NCI-H524 treated with DMSO at 0.1 percent for 48 hours (cell line): ENCODE results near the gene CPD.
A peak's percentile ranks its signal among the peaks of the same experiment; 100 is the strongest.
"Not testable (repeated sequence)": the region's sequence is repeated elsewhere in the genome, so short reads cannot be mapped to it uniquely, and the experiment has no call there.

Experiments
- DNase-seq: peaks from one replicate; lab custom pipeline; 2025; lab: John Stamatoyannopoulos, UW

Gene CPD

GRCh38 chr17:30378825-30379302 lies at the start of gene CPD:
CPD (plus strand) TSS chr17:30378927; CDS start chr17:30378981, 54 bp downstream.
- DNase-seq: peak; percentile 67

- DNase-seq: no peak
Measured at GRCh38 chr17:30332057-30332542, 46.6 kb upstream of the CPD start.

GRCh38 chr17:30333503-30334360 lies 45.0 kb upstream of the CPD start, which contains the start of gene TMIGD1:
TMIGD1 (minus strand) TSS chr17:30334057; CDS start chr17:30332133, 1,924 bp downstream.
- DNase-seq: no peak

- DNase-seq: no peak
Measured at GRCh38 chr17:30334421-30334820, 44.3 kb upstream of the CPD start.

GRCh38 chr17:30336369-30337171 lies 42.2 kb upstream of the CPD start:
- DNase-seq: peak; percentile 88

GRCh38 chr17:30337393-30337999 lies 41.2 kb upstream of the CPD start:
- DNase-seq: no peak

GRCh38 chr17:30339086-30339485 lies 39.6 kb upstream of the CPD start:
- no peak for DNase-seq

GRCh38 chr17:30340801-30341356 lies 37.8 kb upstream of the CPD start:
- no peak for DNase-seq

- no peak for DNase-seq
Measured at GRCh38 chr17:30341703-30342249, 37.0 kb upstream of the CPD start.

GRCh38 chr17:30343244-30343643 lies 35.5 kb upstream of the CPD start:
- not testable (repeated sequence) for DNase-seq

- no peak for DNase-seq
Measured at GRCh38 chr17:30343796-30344195, 34.9 kb upstream of the CPD start.

- no peak for DNase-seq
Measured at GRCh38 chr17:30344283-30345088, 34.2 kb upstream of the CPD start.

- no peak for DNase-seq
Measured at GRCh38 chr17:30345089-30345433, 33.7 kb upstream of the CPD start.

GRCh38 chr17:30345527-30346075 lies 33.1 kb upstream of the CPD start:
- no peak for DNase-seq

- no peak for DNase-seq
Measured at GRCh38 chr17:30346221-30346795, 32.4 kb upstream of the CPD start.

- no peak for DNase-seq
Measured at GRCh38 chr17:30347488-30347887, 31.2 kb upstream of the CPD start.

GRCh38 chr17:30349252-30349651 lies 29.5 kb upstream of the CPD start:
- no peak for DNase-seq

- not testable (repeated sequence) for DNase-seq
Measured at GRCh38 chr17:30351263-30351662, 27.5 kb upstream of the CPD start.

- DNase-seq: no peak
Measured at GRCh38 chr17:30351735-30352134, 27.0 kb upstream of the CPD start.

- DNase-seq: no peak
Measured at GRCh38 chr17:30352240-30352814, 26.4 kb upstream of the CPD start.
